ENCODE measurements around the gene GLB1L3.
"Not testable (repeated sequence)": the region's sequence is repeated elsewhere in the genome, so short reads cannot be mapped to it uniquely, and the experiment has no call there.

Gene GLB1L3

GRCh38 chr11:134276396-134277182 lies 410 bp downstream of the GLB1L3 start:
- no peak for DNase-seq (ENCODE audit: low read depth)

GRCh38 chr11:134277183-134278001 lies 1.2 kb downstream of the GLB1L3 start:
- no peak for DNase-seq (ENCODE audit: low read depth)

GRCh38 chr11:134278356-134278755 lies 2.2 kb downstream of the GLB1L3 start:
- no peak for DNase-seq (ENCODE audit: low read depth)

- DNase-seq (ENCODE audit: low read depth): not testable (repeated sequence)
Observed at GRCh38 chr11:134281635-134282034, 5.5 kb downstream of the GLB1L3 start.

- DNase-seq (ENCODE audit: low read depth): no peak
Observed at GRCh38 chr11:134282121-134283045, 6.2 kb downstream of the GLB1L3 start.

GRCh38 chr11:134283461-134284230 lies 7.5 kb downstream of the GLB1L3 start:
- no peak for DNase-seq (ENCODE audit: low read depth)

GRCh38 chr11:134284349-134284748 lies 8.2 kb downstream of the GLB1L3 start:
- not testable (repeated sequence) for DNase-seq (ENCODE audit: low read depth)

GRCh38 chr11:134287561-134287960 lies 11.4 kb downstream of the GLB1L3 start:
- no peak for DNase-seq (ENCODE audit: low read depth)

GRCh38 chr11:134288486-134288885 lies 12.3 kb downstream of the GLB1L3 start:
- no peak for DNase-seq (ENCODE audit: low read depth)

- no peak for DNase-seq (ENCODE audit: low read depth)
Observed at GRCh38 chr11:134289167-134289566, 13.0 kb downstream of the GLB1L3 start.

GRCh38 chr11:134289789-134290188 lies 13.6 kb downstream of the GLB1L3 start:
- no peak for DNase-seq (ENCODE audit: low read depth)

- DNase-seq (ENCODE audit: low read depth): no peak
Observed at GRCh38 chr11:134290646-134291045, 14.5 kb downstream of the GLB1L3 start.

- DNase-seq (ENCODE audit: low read depth): no peak
Observed at GRCh38 chr11:134291196-134291595, 15.0 kb downstream of the GLB1L3 start.

GRCh38 chr11:134292661-134293060 lies 16.5 kb downstream of the GLB1L3 start:
- DNase-seq (ENCODE audit: low read depth): no peak

- DNase-seq (ENCODE audit: low read depth): no peak
Observed at GRCh38 chr11:134293119-134294113, 17.2 kb downstream of the GLB1L3 start.

GRCh38 chr11:134294664-134295063 lies 18.5 kb downstream of the GLB1L3 start:
- DNase-seq (ENCODE audit: low read depth): no peak

GRCh38 chr11:134312223-134312622 lies 36.0 kb downstream of the GLB1L3 start:
- no peak for DNase-seq (ENCODE audit: low read depth)

- no peak for DNase-seq (ENCODE audit: low read depth)
Observed at GRCh38 chr11:134312807-134313206, 36.6 kb downstream of the GLB1L3 start.

- DNase-seq (ENCODE audit: low read depth): no peak
Observed at GRCh38 chr11:134313379-134313778, 37.2 kb downstream of the GLB1L3 start.
